NCI-H2227 (cell line): Measurements from ENCODE around the gene PHF5A.

Source experiments
- DNase-seq: peaks from one replicate; lab custom pipeline; 2025; ENCODE audit not compliant: unreplicated experiment; lab: John Stamatoyannopoulos, UW

Gene PHF5A

GRCh38 chr22:41418717-41419116 lies 49.8 kb downstream of the PHF5A start:
- no peak for DNase-seq

- DNase-seq = no peak
Measured at GRCh38 chr22:41417622-41418390, 50.7 kb downstream of the PHF5A start.

GRCh38 chr22:41415554-41415953 lies 52.9 kb downstream of the PHF5A start:
- DNase-seq = no peak

- peak; percentile 27 for DNase-seq
Measured at GRCh38 chr22:41411021-41411851, 57.3 kb downstream of the PHF5A start.

GRCh38 chr22:41410311-41410751 lies 58.2 kb downstream of the PHF5A start:
- no peak for DNase-seq
